Mononuclear cell (primary cell): ENCODE results near the gene ATIC. TPM values are rescaled to one million over a fixed set of nuclear protein-coding genes. Genes with fewer than 3 reads are reported as not detected.

Experiments used
- H3K27me3 ChIP-seq: 2 replicates; pipeline ENCODE4 v1.6.0; 2011; ENCODE audit warnings: low read length, control low read depth; ENCODE audit not compliant: insufficient read depth
- H3K4me1 ChIP-seq: 2 replicates; pipeline ENCODE4 v1.5.1; 2011; ENCODE audit warnings: mild to moderate bottlenecking, low read length, control low read depth; ENCODE audit not compliant: insufficient read depth
- H3K4me3 ChIP-seq: 2 replicates; pipeline ENCODE4 v1.5.1; 2011; ENCODE audit warnings: mild to moderate bottlenecking, low read length, moderate library complexity
- H3K9me3 ChIP-seq: 2 replicates; pipeline ENCODE4 v1.5.1; 2011; ENCODE audit warnings: low read depth, mild to moderate bottlenecking, control low read depth, low read length
- total RNA-seq: library from RNA; depleted of rRNA; stranded (reverse); fragments of >200 nt; gene quantifications from one replicate; pipeline ENCODE4 v1.2.3, GENCODE V29; 2012

ATIC gene
- total RNA-seq, 1 donor: 12.0 TPM

DNA sequence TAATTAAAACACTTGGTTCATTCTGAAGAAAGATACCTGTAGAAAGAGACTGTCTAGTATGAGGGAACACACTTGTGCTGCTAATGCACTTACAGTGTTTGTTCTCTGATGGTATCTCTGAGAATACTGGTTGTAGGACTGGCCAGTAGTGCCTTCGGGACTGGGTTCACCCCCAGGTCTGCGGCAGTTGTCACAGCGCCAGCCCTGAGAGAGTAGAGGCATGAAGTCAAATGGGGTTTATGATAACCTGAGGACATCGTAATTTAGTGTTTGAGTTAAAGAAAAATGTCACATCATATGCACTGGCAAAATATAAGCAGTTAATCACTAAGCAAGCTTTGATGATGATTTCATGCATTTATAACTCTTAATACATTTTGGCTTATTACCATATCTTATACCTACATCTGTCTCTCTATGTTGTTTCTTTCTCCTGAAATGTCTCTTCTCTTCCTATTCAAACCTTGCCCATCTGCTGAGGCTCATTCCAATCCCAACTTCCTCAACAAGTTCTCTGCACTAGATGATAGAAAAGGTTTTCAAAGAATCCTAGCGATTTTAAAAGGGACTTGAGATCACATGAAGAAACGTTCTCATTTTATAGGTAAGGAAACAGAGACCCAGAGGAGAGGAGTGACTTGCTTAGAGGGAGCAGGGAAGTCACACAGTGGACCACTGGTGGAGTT is 50.2 kb downstream of the ATIC start:
- no peaks in the 10 kb centered on the region for H3K9me3 ChIP-seq
- H3K4me3 ChIP-seq: no peak overlapping the region
- no peaks in the 10 kb centered on the region for H3K4me1 ChIP-seq
- no peaks in the 10 kb centered on the region for H3K27me3 ChIP-seq

DNA sequence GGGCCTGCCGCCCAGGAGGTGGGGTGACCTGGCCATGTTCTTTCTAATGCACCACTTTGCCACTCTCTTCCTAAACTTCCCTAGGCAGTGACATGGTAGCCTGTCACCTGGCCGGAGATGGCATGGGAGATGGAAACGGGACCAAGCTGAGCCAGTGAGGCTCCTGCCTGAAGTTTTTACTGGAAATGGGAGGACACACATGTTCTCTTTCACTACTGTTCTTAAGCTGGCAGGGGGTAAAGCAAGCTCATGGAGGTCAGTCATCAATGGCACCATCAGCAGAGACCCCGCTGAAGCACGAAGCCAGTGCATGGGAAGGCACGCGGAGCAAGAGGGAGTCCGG is 50.7 kb downstream of the ATIC start:
- Histone ChIP-seq H3K4me1 (no peaks in the 10 kb centered on the region), H3K9me3 (no peaks in the 10 kb centered on the region), H3K4me3 (no peak overlapping the region), H3K27me3 (no peaks in the 10 kb centered on the region)

DNA sequence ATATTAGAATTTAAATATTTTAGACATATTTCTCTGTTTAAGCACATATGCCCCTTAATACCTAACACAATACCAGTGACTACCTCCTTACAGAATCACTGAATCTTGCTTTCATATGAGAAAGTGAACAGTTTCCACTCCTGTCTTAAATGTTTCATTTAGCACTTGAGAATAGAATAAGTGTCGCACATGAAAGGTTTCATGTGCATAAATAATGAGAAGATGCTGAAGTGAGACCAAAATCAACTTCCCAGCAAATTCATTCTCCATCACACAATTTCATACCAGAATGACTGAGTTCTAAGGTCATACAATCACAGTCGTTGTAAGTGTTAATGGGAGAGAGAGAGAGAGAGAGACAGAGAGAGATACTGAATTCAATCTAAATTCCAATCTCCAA is 51.2 kb downstream of the ATIC start:
- Histone ChIP-seq H3K9me3 (no peaks in the 10 kb centered on the region), H3K4me1 (no peaks in the 10 kb centered on the region), H3K27me3 (no peaks in the 10 kb centered on the region), H3K4me3 (no peak overlapping the region)

DNA sequence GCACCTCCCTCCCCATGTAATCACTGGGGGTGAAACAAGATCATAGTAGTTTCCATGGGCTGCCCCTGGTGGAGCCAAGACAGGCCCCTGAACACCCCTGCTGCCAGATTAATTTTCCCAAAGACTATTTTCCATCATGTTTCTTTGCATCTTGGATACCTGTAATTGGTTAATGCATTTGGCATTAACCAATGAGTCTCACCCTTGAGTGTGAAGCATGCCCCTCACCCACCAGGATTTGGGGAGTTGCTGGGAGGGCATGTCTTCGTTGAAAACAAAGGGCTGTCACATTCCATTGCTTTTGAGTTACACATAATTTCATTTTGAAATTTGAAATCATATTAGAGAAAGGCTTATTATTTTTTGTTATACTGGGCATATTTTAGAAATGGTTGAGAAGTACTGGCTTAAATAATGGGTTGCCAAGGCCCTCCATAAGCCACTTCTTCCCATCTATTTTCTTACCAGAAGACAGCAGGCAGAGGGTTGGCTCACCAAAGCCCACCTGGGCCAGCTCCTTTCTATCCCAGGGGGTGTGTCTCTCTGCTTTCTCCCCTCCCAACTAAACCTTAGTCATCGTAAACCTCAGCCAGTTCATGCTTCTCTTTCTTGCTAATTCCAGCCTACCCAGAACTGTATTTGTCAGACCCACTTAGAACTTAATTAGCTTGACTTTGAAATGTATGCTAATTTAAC is 51.8 kb downstream of the ATIC start:
- Histone ChIP-seq H3K27me3 (no peaks in the 10 kb centered on the region), H3K9me3 (no peaks in the 10 kb centered on the region), H3K4me3 (no peak overlapping the region), H3K4me1 (no peaks in the 10 kb centered on the region)

DNA sequence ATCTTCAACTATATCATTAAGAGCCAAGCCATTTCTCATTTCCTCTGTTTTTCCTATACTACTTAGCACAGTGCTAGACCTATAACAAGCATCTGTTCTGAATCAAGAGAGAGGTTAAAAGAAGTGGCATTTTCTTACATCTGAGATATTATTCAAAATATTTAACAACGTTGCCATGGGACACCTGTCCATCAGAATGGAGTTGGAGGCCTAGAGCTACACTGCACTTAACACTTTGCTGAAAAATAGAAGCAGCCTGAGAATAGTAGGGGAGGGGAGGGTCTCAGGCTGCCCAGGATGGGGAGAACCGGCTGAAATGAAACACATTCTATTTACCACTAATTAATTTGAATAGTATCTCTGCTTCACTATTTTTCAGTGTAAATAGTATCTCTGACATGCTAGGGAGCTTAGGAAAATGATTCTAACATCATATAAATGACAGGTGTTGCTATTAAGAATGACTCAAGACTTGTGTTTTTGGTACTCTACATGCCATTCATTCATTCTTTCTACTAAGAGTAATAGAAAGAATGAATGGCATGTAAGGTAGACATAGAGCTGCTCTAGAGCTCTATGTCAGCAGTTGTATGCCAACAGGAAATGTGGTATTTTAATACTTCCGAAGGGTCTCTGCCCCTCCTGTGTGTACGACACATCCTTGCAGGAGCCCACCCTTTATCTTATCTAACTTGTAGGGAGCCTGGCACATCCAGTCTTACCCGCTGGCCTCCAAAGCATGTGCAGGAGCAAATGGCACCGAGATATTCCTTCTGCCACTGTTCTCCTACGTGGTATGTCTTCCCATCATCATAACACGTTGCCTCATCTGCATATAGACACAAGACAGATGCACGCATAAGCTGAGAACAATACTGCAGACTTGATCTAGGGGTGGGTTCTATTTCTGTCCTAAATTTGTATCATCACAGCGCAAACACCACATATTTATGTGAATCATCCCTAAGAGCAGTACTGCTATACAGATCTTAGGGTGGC is 52.6 kb downstream of the ATIC start:
- Histone ChIP-seq H3K9me3 (no peaks in the 10 kb centered on the region), H3K27me3 (no peaks in the 10 kb centered on the region), H3K4me3 (no peak overlapping the region), H3K4me1 (no peaks in the 10 kb centered on the region)

DNA sequence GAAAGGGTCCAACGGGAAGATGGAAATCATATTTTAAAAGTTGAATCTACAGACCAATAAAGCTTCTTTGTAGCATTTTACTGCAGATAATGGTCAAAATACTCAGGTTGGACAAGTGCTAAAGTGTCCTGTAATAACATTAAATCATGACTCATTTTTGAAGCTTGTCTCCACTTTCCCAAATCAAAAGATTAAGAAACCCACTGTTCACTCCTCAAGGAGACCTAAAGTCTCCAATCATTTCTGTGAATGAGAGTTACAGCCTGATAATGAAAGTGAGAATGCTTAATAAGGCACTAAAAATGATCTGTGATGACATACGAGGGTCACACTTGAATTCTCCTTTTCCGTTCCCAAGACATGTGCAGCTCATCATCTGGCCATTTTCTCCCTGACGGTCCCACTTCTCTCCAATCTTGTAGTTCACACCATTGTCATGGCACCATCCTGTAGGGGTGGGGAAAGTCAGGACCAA is 53.4 kb downstream of the ATIC start:
- Histone ChIP-seq H3K9me3 (no peaks in the 10 kb centered on the region), H3K4me3 (no peak overlapping the region), H3K27me3 (no peaks in the 10 kb centered on the region), H3K4me1 (no peaks in the 10 kb centered on the region)

DNA sequence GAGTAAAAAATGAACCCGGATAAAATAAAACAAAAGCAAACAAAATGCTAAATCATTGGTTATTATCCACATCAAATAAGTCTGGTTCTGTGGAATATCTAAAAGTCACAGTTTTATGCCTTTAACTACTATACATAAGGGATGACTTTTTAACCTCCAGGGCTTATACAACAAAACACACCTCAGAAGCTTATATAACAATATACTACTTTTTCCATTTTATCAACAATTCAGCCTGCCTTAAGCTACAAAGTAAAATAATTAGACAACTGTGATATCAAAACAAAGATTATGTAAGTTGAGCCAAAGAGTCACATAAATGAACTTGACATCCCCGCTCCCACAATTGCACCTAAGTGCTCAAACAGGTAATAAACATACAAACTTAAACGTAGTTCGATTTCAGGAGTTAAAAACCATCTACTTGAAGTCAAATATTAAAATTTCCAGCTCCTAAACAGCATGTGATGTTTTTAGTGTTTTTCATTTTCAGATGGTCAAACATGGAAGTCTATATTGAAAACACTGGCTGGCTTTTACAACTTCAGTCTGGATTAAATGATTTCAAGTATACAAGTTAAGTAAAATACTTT is 54.7 kb downstream of the ATIC start:
- H3K4me1 ChIP-seq: no peaks in the 10 kb centered on the region
- no peaks in the 10 kb centered on the region for H3K27me3 ChIP-seq
- no peak overlapping the region for H3K4me3 ChIP-seq
- no peaks in the 10 kb centered on the region for H3K9me3 ChIP-seq

DNA sequence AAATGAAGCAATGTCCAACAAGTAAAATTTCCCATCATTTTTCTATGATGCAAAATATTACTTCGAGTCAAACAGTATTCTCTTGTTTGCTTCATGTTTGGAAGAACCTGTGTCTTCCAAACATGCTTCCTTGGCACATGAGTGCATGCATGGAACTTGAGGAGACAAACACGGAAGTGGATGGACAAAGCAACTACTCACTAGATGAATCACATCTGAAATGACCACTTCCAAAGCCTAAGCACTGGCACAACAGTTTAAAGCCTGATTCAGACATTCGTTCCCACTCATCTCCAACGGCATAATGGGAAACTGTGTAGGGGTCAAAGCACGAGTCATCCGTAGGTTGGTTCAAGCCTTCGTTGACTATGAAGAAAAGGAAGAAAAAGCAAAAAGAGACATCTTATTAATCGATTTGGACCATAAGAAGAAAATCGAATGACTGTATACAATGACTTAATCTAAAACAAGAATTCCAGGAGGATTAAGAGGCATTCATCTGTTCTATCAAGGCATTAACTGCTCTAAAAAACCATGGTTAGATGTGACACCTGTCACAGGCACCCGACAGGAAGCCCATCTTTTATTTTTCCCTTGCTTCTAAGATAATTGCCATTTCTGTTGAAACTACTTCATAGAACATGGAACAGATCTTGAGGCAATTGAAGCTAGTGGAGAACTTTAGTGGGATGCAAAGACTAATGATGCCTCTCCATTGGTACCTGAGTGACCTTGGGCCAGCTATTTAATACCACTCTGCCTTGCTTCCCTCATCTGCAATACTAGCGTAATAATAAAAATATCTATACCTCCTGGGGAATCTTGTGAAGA is 56.0 kb downstream of the ATIC start:
- Histone ChIP-seq H3K4me1 (no peaks in the 10 kb centered on the region), H3K4me3 (no peak overlapping the region), H3K9me3 (no peaks in the 10 kb centered on the region), H3K27me3 (no peaks in the 10 kb centered on the region)

DNA sequence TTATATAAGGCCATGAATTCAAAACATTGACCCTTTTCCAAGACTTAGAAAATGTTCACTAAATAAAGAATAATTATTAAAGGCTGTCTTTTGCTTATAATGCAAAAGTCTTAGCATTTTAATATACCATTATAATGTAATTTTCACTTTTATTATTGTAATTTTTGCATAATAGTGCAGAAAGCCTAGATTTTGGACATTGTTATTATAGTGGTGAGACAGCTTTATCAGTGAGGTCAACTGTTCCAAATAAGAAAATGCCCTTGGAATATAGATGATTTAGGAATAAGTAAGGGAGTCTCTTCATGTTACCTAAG is 56.6 kb downstream of the ATIC start:
- no peak overlapping the region for H3K4me3 ChIP-seq
- no peaks in the 10 kb centered on the region for H3K27me3 ChIP-seq
- H3K4me1 ChIP-seq: no peaks in the 10 kb centered on the region
- no peaks in the 10 kb centered on the region for H3K9me3 ChIP-seq

DNA sequence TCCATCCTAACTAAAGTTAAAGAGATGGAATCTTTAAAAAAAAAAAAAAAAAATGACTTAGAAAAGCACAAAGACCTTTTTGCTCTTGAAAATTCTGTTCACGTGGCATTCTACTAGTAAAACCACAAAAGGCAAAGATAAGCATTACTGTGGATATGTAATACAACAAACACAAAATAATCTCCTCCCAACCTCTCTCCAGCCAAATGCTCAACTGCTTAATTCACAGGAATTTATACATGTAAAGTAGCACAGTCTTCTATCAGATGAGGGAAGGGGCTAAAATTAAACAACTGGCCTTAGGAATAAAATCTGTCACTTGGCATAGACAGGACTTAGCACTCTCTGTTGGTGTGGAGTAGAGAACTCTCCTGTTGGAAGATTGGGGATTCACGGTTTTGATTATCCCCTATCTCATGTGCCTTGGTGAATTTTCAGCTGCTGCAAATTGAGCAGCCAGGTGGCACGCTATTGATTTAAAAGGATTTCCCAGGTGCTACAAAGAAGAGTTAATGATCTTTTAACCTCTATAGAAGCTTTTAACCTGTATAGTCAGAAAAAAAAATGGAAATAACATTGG is 57.4 kb downstream of the ATIC start:
- Histone ChIP-seq H3K4me3 (no peak overlapping the region), H3K9me3 (no peaks in the 10 kb centered on the region), H3K27me3 (no peaks in the 10 kb centered on the region), H3K4me1 (no peaks in the 10 kb centered on the region)

DNA sequence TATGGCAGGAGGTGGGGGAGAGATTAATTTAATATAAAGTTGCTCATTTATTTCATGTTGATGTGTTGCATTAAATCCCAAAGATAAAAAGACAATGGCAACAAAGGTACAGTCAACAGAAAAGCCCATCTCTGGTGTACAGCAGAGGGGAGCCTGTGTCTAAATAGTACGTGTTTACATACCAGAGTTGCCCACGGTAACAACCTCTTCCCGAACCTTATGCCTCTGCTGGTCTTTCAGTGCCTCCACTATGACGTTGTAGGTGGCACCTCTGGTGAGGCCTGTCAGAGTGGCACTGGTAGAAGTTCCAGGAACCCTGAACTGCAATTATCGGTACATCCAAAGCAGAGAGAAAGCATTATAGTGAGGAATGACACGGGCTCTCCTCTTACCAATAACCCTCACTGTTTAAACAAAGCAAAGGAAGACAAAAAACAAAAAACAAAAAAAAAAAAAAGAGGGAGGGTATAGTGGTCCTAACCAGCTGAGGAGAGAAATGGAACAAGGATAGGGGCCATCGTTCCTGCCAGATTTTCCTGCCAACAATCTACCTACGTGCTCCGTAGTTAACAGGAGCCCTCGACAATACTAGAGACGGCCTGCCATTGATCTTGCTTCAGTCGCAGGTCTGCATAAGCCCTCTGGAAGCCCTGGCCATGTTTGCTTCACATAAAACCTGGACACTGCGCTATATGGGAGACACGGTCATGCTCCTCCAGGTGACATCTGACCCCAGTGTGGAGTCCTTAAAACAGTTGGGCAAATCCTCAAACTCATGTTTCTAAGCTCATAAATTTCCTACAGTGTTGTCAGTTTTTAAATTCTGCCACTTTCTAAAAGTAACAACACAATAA is 58.5 kb downstream of the ATIC start:
- Histone ChIP-seq H3K27me3 (no peaks in the 10 kb centered on the region), H3K4me1 (no peaks in the 10 kb centered on the region), H3K9me3 (no peaks in the 10 kb centered on the region), H3K4me3 (no peak overlapping the region)

DNA sequence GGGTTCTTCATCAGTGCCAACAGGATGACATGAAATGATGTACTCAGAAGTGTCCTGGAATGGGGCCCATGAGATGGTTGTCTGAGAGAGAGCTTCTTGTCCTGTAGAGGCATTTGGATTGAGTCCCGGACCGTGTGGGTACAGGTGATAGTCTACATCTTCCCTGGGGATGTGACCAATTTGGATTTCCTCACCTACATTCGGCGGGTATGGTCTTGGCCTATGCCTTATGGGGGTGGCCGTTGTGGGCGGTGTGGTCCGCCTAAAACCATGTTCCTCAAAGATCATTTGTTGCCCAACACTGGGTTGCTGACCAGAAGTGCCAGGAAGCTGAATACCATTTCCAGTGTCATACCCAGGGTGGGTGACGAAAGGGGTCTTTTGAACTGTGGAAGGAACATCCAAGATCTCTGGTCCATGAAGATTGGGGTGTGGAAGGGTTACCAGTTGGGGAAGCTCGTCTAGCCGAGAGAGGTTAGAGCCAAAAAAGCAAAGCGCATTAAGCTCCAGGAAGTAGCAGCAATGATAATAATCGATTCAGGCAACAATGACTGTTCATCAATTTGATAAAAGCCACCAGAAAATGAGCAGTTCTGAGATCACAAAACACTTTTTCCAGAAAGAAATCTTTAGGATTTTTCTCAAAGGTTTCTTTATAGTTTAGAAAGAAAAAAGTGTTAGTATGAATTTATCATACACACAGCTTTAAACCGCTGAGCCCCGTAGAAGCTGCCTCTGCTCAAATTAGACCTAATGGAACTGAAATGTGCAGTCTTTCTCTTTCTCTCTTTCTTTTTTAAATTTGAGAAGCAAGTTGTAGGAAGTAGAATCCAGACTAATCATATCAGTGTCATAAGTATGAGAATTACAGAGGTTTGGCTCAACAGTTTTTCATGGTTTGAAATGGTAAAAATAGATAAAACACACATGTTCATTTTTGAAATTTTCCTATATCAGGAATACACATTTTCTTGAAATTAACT is 60.3 kb downstream of the ATIC start:
- H3K4me1 ChIP-seq: no peaks in the 10 kb centered on the region
- H3K27me3 ChIP-seq: no peaks in the 10 kb centered on the region
- H3K9me3 ChIP-seq: no peaks in the 10 kb centered on the region
- no peak overlapping the region for H3K4me3 ChIP-seq
